ENCODE data around the gene CAMLG.

DNA sequence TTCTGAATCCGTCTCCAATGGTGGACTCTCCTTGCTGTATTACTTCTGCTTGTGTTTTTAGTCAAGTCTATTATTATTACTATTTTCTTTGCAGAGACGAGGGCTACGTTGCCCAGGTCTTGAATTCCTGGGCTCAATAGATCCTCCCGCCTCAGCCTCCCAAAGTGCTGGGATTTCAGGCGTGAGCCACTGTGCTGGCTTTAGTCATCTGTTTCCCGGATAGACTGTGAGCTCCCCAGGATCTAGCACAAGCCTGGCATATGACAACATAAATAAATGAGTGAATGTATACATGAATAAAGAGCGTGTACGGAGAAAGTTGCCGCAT, 19.8 kb downstream of the CAMLG start:
- TF ChIP-seq POLR2AphosphoS5 (IDR thresholded peaks at IDR 0.05): no peak
- TF ChIP-seq, protein P1, sequence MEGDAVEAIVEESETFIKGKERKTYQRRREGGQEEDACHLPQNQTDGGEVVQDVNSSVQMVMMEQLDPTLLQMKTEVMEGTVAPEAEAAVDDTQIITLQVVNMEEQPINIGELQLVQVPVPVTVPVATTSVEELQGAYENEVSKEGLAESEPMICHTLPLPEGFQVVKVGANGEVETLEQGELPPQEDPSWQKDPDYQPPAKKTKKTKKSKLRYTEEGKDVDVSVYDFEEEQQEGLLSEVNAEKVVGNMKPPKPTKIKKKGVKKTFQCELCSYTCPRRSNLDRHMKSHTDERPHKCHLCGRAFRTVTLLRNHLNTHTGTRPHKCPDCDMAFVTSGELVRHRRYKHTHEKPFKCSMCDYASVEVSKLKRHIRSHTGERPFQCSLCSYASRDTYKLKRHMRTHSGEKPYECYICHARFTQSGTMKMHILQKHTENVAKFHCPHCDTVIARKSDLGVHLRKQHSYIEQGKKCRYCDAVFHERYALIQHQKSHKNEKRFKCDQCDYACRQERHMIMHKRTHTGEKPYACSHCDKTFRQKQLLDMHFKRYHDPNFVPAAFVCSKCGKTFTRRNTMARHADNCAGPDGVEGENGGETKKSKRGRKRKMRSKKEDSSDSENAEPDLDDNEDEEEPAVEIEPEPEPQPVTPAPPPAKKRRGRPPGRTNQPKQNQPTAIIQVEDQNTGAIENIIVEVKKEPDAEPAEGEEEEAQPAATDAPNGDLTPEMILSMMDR (IDR thresholded peaks at IDR 0.05): no peak
